Ecto neural progenitor cell (in vitro differentiated cells): Measurements from ENCODE around the gene TLL2.

Experiments
- DNase-seq: peaks from one replicate; pipeline ENCODE4 v3.0.0-alpha.2; 2018; ENCODE audit warnings: low spot score

TLL2 gene

GRCh38 chr10:96321822-96322221 is 191.9 kb downstream of the TLL2 start:
- no peak for DNase-seq

DNA sequence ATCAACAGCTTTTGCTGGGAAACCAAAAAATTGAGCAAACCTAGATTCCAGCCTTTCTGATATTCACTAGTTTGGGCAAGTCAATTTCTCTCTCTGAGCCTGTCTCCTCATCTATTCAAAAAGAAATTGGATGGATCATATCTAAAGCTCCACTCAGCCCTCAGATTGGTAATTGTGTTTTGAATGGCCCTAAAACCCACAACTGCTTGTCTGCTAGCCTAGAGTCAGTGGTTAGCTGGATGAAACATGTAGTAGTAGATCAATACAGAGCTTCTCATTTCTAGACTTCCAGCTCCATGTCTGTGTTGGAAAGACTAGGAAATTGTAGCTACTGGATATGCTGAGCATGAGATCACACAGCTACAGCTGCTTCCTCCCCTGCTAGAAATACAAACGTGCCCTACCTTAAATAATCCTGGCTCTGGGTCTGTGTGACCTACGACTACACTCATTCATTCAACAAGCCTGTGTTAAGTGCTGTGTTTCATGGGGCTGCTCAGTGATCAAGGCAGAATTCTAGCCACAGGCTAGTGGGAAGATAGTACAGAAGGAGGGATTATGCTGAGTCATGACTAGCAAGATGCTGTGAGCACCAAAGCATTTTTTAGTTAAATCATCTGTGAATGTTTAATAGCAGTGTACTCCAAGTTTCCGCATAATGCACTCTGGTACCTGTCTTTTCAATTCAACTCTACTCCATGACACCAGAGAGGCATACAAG is 193.8 kb downstream of the TLL2 start:
- no peak for DNase-seq

- no peak for DNase-seq
These were observed 196.5 kb downstream of the TLL2 start for GRCh38 chr10:96317067-96317833.
